ENCODE data around the gene DNAJB7. TPM values are rescaled to one million over a fixed set of nuclear protein-coding genes. Genes with fewer than 3 reads are reported as not detected.
"Not testable (repeated sequence)": the region's sequence is repeated elsewhere in the genome, so short reads cannot be mapped to it uniquely, and the experiment has no call there.

DNAJB7 gene
- total and polyA plus RNA-seq, 10 of the 15 experiments (the other 5 are each of a cell fraction or from before 2014, with no cell fraction given): 0.03 to 0.70 (median 0.29) TPM; not detected in 6

GRCh38 chr22:40875111-40875510 lies 13.2 kb upstream of the DNAJB7 start (continued):
- TF ChIP-seq ETV6 (conservative IDR thresholded peaks at IDR 0.05 in 1 of 2, IDR thresholded peaks at IDR 0.05 in 1 of 2; ENCODE audit: borderline replicate concordance in 1 of 2, low read depth in 1 of 2): no peak
- no peak for TF ChIP-seq CHD1 (IDR thresholded peaks at IDR 0.05; ENCODE audit: low read depth, low read length)
- no peak for TF ChIP-seq FOS (IDR thresholded peaks at IDR 0.05; ENCODE audit: borderline replicate concordance, extremely low read depth, insufficient read length)
- no peak for TF ChIP-seq EP300 (IDR thresholded peaks at IDR 0.05; ENCODE audit: borderline replicate concordance in 1 of 2, control insufficient read depth in 1 of 2, low read depth in 2 of 2, low read length in 2 of 2)
- TF ChIP-seq ZNF274 (IDR thresholded peaks at IDR 0.05; ENCODE audit: insufficient read depth, insufficient read length): no peak
- no peak for TF ChIP-seq PAX8 (IDR thresholded peaks at IDR 0.05)
- no peak for TF ChIP-seq NR2C1 (IDR thresholded peaks at IDR 0.05)
- no peak for TF ChIP-seq TCF12 (IDR thresholded peaks at IDR 0.05; ENCODE audit: low read depth, low read length)
- no peak for TF ChIP-seq RELB (IDR thresholded peaks at IDR 0.05; ENCODE audit: low read depth)
- no peak for TF ChIP-seq DPF2 (IDR thresholded peaks at IDR 0.05)

- Histone ChIP-seq H3K9ac (ENCODE audit: control insufficient read depth, insufficient read depth, low read length) (no peak overlapping the region), H3K36me3 (ENCODE audit: control insufficient read depth in 2 of 2, insufficient read depth in 2 of 2, low read length in 1 of 2) (no peaks in the 10 kb centered on the region; a peak in 1 of 4 replicates), H3K4me3 (no peak overlapping the region), H3K27ac (ENCODE audit: control insufficient read depth, insufficient read depth) (no peak overlapping the region), H3K79me2 (ENCODE audit: control insufficient read depth, insufficient read depth, low read length) (no peaks in the 10 kb centered on the region), H3K27me3 (replicated peaks in 1 of 2; ENCODE audit: control insufficient read depth in 2 of 2, insufficient read depth in 2 of 2, low read length in 1 of 2) (no peaks in the 10 kb centered on the region), H3K9me3 (replicated peaks; ENCODE audit: control insufficient read depth, insufficient read depth, low read length) (no peaks in the 10 kb centered on the region), H3K4me1 (ENCODE audit: control insufficient read depth, insufficient read depth, low read length) (no peaks in the 10 kb centered on the region), H4K20me1 (ENCODE audit: control insufficient read depth, insufficient read depth) (no peaks in the 10 kb centered on the region), H3K4me2 (ENCODE audit: control insufficient read depth, insufficient read depth) (no peak overlapping the region), H2AFZ (ENCODE audit: control insufficient read depth, low read depth, low read length) (no peak overlapping the region)
- WGBS (ENCODE audit: insufficient coverage, insufficient replicate concordance, low lambda C conversion rate, missing lambda C conversion rate): 100% methylated on average over 3 of the region's 3 CpGs
- ChIA-PET CTCF (interaction anchor here (1.0 kb wide), 1 partner anchor 25 kb away, joined by 3 read pairs; no protein-coding TSS in a partner anchor), SMC1A (ENCODE audit: uncharacterized antibody, unreplicated experiment) (interaction anchor here (1.1 kb wide), 1 partner anchor 181 kb away, joined by 3 read pairs; no protein-coding TSS in a partner anchor), POLR2A (interaction anchor here (0.8 kb wide), 1 partner anchor 17 kb away, joined by 6 read pairs; the partner anchor contains the start of genes ST13 and XPNPEP3), RAD21 (ENCODE audit: unreplicated experiment) (no interaction called here)
- no TSS peak for BruUV-seq (replicated peaks)
- in situ Hi-C loops (cut with MboI) (no loop called here), intact Hi-C loops (cut with micrococcal nuclease; ENCODE audit: unreplicated experiment) (no loop called here)
- no peak for ATAC-seq
- FAIRE-seq: no peak
- TF ChIP-seq PML (IDR thresholded peaks at IDR 0.05; ENCODE audit: low read length) (no peak), NFXL1 (IDR thresholded peaks at IDR 0.05; ENCODE audit: borderline replicate concordance) (no peak), LARP7 (IDR thresholded peaks at IDR 0.05) (no peak)
- DNase-seq (ENCODE audit: low read depth, low spot score): no peak
Observed at GRCh38 chr22:40874016-40874415, 12.1 kb upstream of the DNAJB7 start.

- FAIRE-seq; H3K9me3 ChIP-seq (replicated peaks; ENCODE audit: control insufficient read depth, insufficient read depth, low read length); H2AFZ ChIP-seq (ENCODE audit: control insufficient read depth, low read depth, low read length); H3K27ac ChIP-seq (ENCODE audit: control insufficient read depth, insufficient read depth); in situ Hi-C loops (cut with MboI); DNase-seq (ENCODE audit: low read depth, low spot score); H4K20me1 ChIP-seq (ENCODE audit: control insufficient read depth, insufficient read depth); H3K4me3 ChIP-seq; H3K36me3 ChIP-seq (ENCODE audit: control insufficient read depth in 2 of 2, insufficient read depth in 2 of 2, low read length in 1 of 2); ATAC-seq; H3K4me2 ChIP-seq (ENCODE audit: control insufficient read depth, insufficient read depth); RAD21 ChIA-PET (ENCODE audit: unreplicated experiment); H3K79me2 ChIP-seq (ENCODE audit: control insufficient read depth, insufficient read depth, low read length); H3K4me1 ChIP-seq (ENCODE audit: control insufficient read depth, insufficient read depth, low read length); intact Hi-C loops (cut with micrococcal nuclease; ENCODE audit: unreplicated experiment); H3K9ac ChIP-seq (ENCODE audit: control insufficient read depth, insufficient read depth, low read length); BruUV-seq (replicated peaks); H3K27me3 ChIP-seq (replicated peaks in 1 of 2; ENCODE audit: control insufficient read depth in 2 of 2, insufficient read depth in 2 of 2, low read length in 1 of 2): not testable (repeated sequence)
- SMC1A ChIA-PET (ENCODE audit: uncharacterized antibody, unreplicated experiment): interaction anchor here (2.3 kb wide), 1 partner anchor 15 kb away, joined by 8 read pairs; no protein-coding TSS in a partner anchor
- 91% methylated on average over 6 of the region's 6 CpGs for WGBS (ENCODE audit: insufficient coverage, insufficient replicate concordance, low lambda C conversion rate, missing lambda C conversion rate)
- CTCF ChIA-PET: interaction anchor here (1.7 to 2.5 kb wide), 2 partner anchors 31 to 185 kb away, joined by 4 to 13 read pairs; no protein-coding TSS in a partner anchor
- POLR2A ChIA-PET: interaction anchor here (2.3 kb wide), 1 partner anchor 11 kb away, joined by 7 read pairs; the partner anchor contains the start of genes ST13 and XPNPEP3
Observed at GRCh38 chr22:40868379-40868778, 6.5 kb upstream of the DNAJB7 start.
